G401 (cell line): ENCODE data around the gene GALNT18. TPM values are rescaled to one million over a fixed set of nuclear protein-coding genes. Genes with fewer than 3 reads are reported as not detected.

Experiments used
- DNase-seq: peaks from one replicate; pipeline ENCODE4 v3.0.0-alpha.2; 2015; ENCODE audit warnings: low spot score
- in situ Hi-C: cut with HindIII; loops from 2 replicates; pipeline ENCODE4 v1.10.0; 2016; ENCODE audit warnings: low sequenced_read_pairs, mixed read lengths
- total RNA-seq: library from RNA; depleted of rRNA; stranded (reverse); fragments of >200 nt; shearing (Covaris generic); gene quantifications from 2 replicates; pipeline ENCODE4 v1.2.3, GENCODE V29; 2014

Gene GALNT18
- total RNA-seq, 1 experiment from 2014 or later = not detected

- no peak for DNase-seq
- in situ Hi-C loops = no loop called here
Observed at GRCh38 chr11:11543656-11544055, 78.1 kb downstream of the GALNT18 start.

- in situ Hi-C loops = no loop called here
- peak; percentile 78 for DNase-seq
Observed at GRCh38 chr11:11540157-11540556, 81.6 kb downstream of the GALNT18 start.

DNA sequence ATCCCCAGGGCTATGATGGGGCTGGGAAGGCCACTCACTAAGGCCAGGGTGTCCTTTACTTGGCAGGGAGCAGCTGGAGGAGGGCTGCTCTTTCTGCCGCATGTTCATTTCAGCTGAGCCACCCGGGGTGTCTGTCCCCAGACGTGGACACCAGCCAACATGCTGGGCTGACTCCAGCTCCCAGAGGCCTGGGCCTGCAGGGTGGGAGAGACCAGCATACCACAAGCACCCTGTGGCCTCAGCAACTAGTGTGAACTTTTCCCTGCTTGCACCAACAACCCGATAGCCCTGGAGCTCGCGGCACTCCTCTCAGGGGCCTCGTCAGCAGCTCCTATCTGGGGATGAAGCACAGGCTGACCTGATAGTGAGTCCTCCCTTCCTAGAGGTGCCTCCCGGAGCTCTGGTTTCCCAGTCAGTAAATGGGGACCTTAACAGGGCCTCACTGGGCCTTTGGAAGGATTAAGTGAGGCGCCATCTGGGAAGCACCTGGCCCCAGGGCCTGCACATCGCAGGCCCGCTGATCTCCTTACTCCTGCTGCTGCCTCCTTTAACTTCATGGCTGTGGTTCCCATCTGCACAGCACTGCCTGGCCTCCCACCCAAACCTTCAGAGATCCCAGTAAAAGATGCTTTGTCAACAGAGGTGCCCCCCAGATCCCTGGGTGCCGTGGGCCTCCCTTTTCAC, 83.4 kb downstream of the GALNT18 start:
- DNase-seq = peak; percentile 40
- in situ Hi-C loops = no loop called here

DNA sequence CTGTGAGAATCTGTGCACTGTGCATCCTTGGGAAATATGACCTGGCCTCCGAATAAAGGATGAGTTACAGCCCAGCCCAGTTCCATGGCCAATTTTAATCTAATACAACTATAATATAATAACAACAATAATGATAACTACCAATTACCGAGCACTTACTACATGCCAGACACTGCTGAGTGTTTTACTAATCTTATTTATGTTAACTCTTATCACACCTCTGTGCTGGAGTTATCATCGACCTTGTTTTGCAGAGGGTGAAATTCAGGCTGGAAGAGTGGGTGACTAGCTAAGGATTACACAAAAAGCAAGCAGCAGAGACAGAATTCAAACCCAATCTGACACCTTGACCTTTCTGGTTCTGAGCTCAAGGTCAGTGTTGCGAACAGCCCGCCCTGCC, 83.9 kb downstream of the GALNT18 start:
- DNase-seq = no peak
- in situ Hi-C loops = no loop called here

GRCh38 chr11:11537372-11537771, 84.4 kb downstream of the GALNT18 start:
- in situ Hi-C loops = no loop called here
- DNase-seq = no peak

- DNase-seq = no peak
- in situ Hi-C loops = no loop called here
Observed at GRCh38 chr11:11536650-11537049, 85.2 kb downstream of the GALNT18 start.

GRCh38 chr11:11535611-11536010, 86.2 kb downstream of the GALNT18 start:
- no peak for DNase-seq
- in situ Hi-C loops = no loop called here

GRCh38 chr11:11534981-11535380, 86.8 kb downstream of the GALNT18 start:
- peak; percentile 52 for DNase-seq
- in situ Hi-C loops = no loop called here

DNA sequence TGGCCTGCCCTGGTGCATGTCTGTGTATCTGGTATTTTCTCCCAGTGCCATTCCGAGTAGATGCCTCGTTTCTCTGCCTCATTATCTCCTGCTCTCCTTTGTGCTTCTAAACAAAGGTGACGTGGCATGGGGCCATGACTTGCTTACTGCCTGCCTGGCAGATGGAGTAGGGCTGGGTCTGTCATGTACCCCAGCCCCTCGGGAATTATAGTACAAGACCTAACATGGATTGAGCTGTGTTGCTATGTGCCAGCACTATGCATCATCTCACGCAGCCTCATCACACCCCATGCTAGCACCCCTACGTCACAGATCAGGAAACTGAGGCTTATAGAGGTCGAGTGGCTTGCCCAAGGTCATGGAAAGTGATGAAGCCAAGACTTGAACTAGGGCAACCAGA, 88.1 kb downstream of the GALNT18 start:
- DNase-seq = peak; percentile 52
- in situ Hi-C loops = no loop called here

- in situ Hi-C loops = no loop called here
- DNase-seq = peak; percentile 62
Observed at GRCh38 chr11:11533057-11533456, 88.7 kb downstream of the GALNT18 start.

DNA sequence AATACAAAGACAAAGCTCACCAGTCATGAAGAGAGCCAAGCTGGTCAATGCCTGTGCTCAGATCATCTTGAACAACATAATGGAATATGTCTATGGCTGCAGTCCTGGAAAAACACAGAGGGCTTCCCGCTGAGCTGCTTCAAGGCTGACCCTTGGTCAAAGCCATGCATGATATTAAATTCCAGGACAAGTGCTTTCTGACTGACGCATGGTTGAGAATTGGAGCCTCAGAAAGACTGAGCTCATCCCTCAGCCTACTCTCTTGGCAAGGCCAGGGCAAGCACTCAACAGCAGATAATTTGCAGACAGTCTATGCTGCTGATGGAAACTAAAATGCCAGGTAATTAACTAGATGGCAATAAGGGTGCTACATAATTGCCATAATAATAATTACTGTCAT, 89.2 kb downstream of the GALNT18 start:
- peak; percentile 53 for DNase-seq

DNA sequence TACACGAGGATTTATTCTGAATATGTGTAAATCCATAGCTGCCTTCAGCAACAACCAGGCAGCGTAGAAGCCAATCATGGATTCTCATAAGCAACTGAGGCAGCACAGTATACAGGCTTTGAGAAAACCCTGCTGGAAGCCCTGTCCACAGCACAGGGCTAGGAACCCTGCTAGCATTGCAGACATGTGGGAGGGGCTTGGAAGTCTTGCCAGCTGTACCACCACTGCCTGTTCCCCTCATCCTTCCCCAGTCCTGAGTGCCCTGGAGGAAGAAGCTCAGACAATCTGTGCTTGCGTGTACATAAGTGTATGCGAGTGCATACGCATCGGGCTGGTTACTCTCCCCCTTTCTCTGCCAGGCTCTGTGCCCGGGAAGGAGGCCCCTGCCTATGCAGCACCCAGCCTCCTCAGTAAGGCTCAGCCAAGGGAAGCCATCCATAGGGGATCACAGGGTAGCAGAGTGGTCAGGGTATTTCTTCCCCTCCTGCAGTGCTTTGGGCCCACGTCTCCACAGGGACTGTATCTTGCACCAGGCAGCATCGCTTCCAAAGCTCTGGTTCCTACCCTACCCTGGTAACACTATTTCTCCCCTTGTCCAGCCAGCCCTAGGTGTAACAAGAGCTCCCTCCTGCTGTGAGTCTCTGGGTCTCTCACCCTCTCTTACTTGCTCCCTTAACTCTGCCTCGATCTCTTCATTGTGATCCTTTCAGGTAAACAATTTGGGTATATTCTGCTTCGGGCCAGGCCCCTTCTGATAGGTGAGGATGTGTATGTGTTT, 90.5 kb downstream of the GALNT18 start:
- DNase-seq = no peak
- in situ Hi-C loops = no loop called here

More for the DNA sequence above, 89.2 kb downstream of the GALNT18 start:
- in situ Hi-C loops = no loop called here

GRCh38 chr11:11528986-11529385, 92.8 kb downstream of the GALNT18 start:
- in situ Hi-C loops = no loop called here

GRCh38 chr11:11525283-11525682, 96.5 kb downstream of the GALNT18 start:
- in situ Hi-C loops = no loop called here
- DNase-seq = no peak

More at GRCh38 chr11:11528986-11529385, 92.8 kb downstream of the GALNT18 start:
- DNase-seq = no peak

DNA sequence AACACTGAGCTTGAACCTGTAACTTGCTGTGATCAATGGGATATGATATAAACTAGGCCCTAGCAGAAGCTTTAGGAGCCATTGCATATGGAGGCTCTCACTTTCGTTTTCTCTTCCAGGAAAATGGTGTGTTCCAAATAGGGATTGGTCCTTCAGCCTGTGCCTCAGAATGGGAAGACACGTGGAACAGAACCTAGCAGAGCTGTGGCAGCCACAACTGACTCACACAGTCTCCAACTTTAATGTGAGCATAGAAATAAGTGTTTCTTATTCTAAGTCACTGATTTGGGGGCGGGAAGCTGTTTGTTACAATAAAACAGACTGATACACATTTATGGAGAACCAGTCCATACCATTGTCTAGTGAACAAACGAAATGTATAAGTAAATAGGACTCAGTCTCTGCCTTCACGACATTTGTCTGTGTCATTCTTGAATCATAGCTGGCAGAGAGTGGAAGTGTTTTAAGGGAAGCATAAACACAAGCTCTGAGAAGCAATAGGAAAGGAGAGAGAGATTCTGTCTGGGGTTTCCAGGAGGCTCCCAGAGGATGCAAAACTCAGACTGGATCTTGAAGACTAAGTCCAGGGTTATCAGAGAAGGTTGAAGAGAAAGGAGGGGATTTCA, 97.3 kb downstream of the GALNT18 start:
- no peak for DNase-seq
- in situ Hi-C loops = no loop called here

DNA sequence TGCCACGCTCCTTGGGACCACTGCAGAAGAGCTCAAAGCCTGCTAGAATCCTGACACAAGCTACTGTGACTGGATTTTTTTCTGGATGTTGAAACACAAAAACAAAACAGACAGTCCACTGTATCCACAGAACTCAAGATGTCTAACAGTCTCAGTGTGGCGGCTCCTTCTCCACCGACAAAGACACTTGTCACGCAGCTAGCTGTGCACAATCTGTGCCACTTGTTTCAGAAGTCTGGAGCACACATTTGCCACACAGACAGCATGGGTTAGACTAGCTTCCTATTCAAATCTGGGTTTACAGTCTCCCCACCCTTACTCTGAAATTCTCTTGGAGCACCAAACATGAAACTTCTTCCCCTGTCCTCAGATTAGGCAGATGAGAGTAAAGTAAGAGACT, 99.2 kb downstream of the GALNT18 start:
- in situ Hi-C loops = no loop called here
- no peak for DNase-seq

- in situ Hi-C loops = no loop called here
Observed at GRCh38 chr11:11521306-11522002, 100.4 kb downstream of the GALNT18 start.

DNA sequence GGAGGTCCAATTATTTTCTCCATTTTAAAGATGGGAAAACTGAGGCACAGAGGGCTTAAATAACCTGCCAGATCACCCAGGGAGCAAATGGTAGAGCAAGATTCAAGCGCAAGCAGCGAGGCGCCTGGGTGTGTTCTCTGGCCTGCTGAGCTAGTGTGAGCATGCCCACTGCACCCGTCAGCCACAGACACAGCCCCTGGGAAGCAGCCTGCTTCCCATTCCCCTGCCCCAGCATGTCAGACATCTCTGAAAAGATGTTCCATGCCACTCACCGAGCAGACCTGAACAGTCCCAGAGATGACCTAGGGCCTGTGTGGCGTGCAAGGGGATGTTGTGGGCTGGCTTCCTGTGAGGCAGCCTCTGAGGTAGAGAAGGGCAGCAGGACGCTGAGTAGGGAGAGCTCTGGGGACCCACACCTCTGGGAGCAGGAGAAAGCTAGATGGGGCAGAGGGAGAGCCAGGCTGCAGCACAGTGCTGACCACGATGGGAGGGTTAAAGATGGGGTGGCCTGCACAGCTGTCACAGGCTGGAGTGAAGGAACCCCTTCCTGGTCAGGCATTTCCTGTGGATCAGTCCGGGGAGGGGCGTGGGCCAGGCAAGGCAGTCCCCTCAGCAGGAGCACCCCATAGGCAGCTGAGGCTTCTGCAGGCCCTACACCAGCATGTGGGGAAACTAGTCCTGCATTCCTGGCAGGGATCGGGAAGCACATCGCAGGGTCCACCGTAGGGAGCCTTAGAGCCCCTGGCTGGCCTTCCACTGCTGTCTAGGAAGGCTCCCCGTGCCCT, 101.4 kb downstream of the GALNT18 start:
- no peak for DNase-seq
- in situ Hi-C loops = no loop called here

More at GRCh38 chr11:11521306-11522002, 100.4 kb downstream of the GALNT18 start:
- DNase-seq = no peak

- no peak for DNase-seq
- in situ Hi-C loops = no loop called here
Observed at GRCh38 chr11:11519184-11519583, 102.6 kb downstream of the GALNT18 start.
